IMR-90 (cell line): ENCODE results near the gene CPA4. TPM values are rescaled to one million over a fixed set of nuclear protein-coding genes. Genes with fewer than 3 reads are reported as not detected.

ENCODE experiments used
- ATAC-seq: fragments of 200-7000 bp; cut with Tn5 transposase; 2 replicates; pipeline ENCODE4 v1.9.1; 2020; ENCODE audit warnings: low read depth, mild to moderate bottlenecking, moderate library complexity
- BruUV-seq: library from RNA; stranded (reverse); fragments of 400-500 nt; replicated peaks from 2 replicates; lab custom pipeline; 2021; lab: Mats Ljungman, UMichigan
- CTCF ChIA-PET: fragments of 300-600 bp; formaldehyde crosslinking; extraction: SDS; loops from one replicate; lab custom pipeline; 2021; ENCODE audit warnings: antibody characterized with exemption; lab: Yijun Ruan, JAX
- POLR2A ChIA-PET: fragments of 300-600 bp; sonication (Branson Sonifier 250); formaldehyde crosslinking; loops from one replicate; lab custom pipeline; 2022; ENCODE audit warnings: antibody characterized with exemption; ENCODE audit not compliant: unreplicated experiment; lab: Charles Lee
- DNase-seq: peaks from one replicate; pipeline ENCODE4 v3.0.0; 2013
- H2AFZ ChIP-seq: replicated peaks from 2 replicates; pipeline ENCODE3; 2013; ENCODE audit warnings: low read length, mild to moderate bottlenecking; ENCODE audit not compliant: poor library complexity
- H2AK5ac ChIP-seq: 2 replicates; pipeline ENCODE4 v1.6.1; 2013; ENCODE audit warnings: low read depth, low read length, inconsistent platforms
- H2AK9ac ChIP-seq: replicated peaks from 2 replicates; pipeline ENCODE3; 2013; ENCODE audit warnings: mild to moderate bottlenecking, low read depth, low read length, moderate library complexity; ENCODE audit not compliant: poor library complexity
- H2BK120ac ChIP-seq: 2 replicates; pipeline ENCODE4 v1.6.1; 2013; ENCODE audit warnings: low read depth, low read length, inconsistent platforms
- H2BK15ac ChIP-seq: 3 replicates; pipeline ENCODE4 v1.6.1; 2013; ENCODE audit warnings: low read depth, low read length, inconsistent platforms
- H2BK20ac ChIP-seq: 2 replicates; pipeline ENCODE4 v1.6.1; 2013; ENCODE audit warnings: low read depth, mild to moderate bottlenecking, inconsistent platforms, low read length, moderate library complexity
- H2BK5ac ChIP-seq: 2 replicates; pipeline ENCODE4 v1.6.1; 2013; ENCODE audit warnings: mild to moderate bottlenecking, low read depth, low read length, inconsistent platforms; ENCODE audit not compliant: poor library complexity, severe bottlenecking
- H3K14ac ChIP-seq: replicated peaks from 2 replicates; pipeline ENCODE4 v1.6.1; 2013; ENCODE audit warnings: low read depth, low read length, inconsistent platforms
- H3K18ac ChIP-seq: 2 replicates; pipeline ENCODE4 v1.6.1; 2013; ENCODE audit warnings: low read depth, low read length, control low read depth
- H3K23ac ChIP-seq: 2 replicates; pipeline ENCODE4 v1.6.1; 2013; ENCODE audit warnings: low read depth, low read length, inconsistent platforms
- H3K27ac ChIP-seq: 2 replicates; pipeline ENCODE4 v1.5.1; 2013; ENCODE audit warnings: mild to moderate bottlenecking, control low read depth, low read length; ENCODE audit not compliant: insufficient read depth
- H3K27me3 ChIP-seq: 2 replicates; pipeline ENCODE4 v1.6.1; 2013; ENCODE audit warnings: low read length; ENCODE audit not compliant: control insufficient read depth, insufficient read depth
- H3K36me3 ChIP-seq: 2 replicates; pipeline ENCODE4 v1.6.1; 2013; ENCODE audit warnings: low read length, mixed read lengths; ENCODE audit not compliant: control insufficient read depth, insufficient read depth
- H3K4ac ChIP-seq: 2 replicates; pipeline ENCODE4 v1.6.1; 2013; ENCODE audit warnings: low read depth, low read length, inconsistent platforms
- H3K4me1 ChIP-seq: 2 replicates; pipeline ENCODE4 v1.6.1; 2013; ENCODE audit warnings: low read length, mixed read lengths; ENCODE audit not compliant: control insufficient read depth, insufficient read depth
- H3K4me2 ChIP-seq: 2 replicates; pipeline ENCODE4 v1.6.1; 2013; ENCODE audit warnings: low read depth, mild to moderate bottlenecking, control low read depth, low read length, moderate library complexity
- H3K4me3 ChIP-seq: 2 replicates; pipeline ENCODE4 v1.5.1; 2013; ENCODE audit warnings: low read depth, mild to moderate bottlenecking, control low read depth, low read length, moderate library complexity; ENCODE audit not compliant: insufficient read depth
- H3K56ac ChIP-seq: 2 replicates; pipeline ENCODE4 v1.6.1; 2013; ENCODE audit warnings: low read length, inconsistent platforms; ENCODE audit not compliant: insufficient read depth; ENCODE audit errors: extremely low read depth
- H3K79me1 ChIP-seq, 2 experiments: 2 replicates each; pipeline ENCODE4 v1.6.1; 2013; ENCODE audit warnings: low read length in 2 of 2, inconsistent platforms in 1 of 2, low read depth in 1 of 2
- H3K9ac ChIP-seq: 2 replicates; pipeline ENCODE4 v1.6.1; 2013; ENCODE audit warnings: low read depth, low read length, control low read depth
- H3K9me1 ChIP-seq: 2 replicates; pipeline ENCODE4 v1.6.1; 2013; ENCODE audit warnings: low read length, inconsistent platforms; ENCODE audit not compliant: insufficient read depth
- H3K9me3 ChIP-seq: 2 replicates; pipeline ENCODE4 v1.6.1; 2013; ENCODE audit warnings: low read length; ENCODE audit not compliant: control insufficient read depth, insufficient read depth
- H4K20me1 ChIP-seq: 2 replicates; pipeline ENCODE4 v1.6.1; 2013; ENCODE audit warnings: low read length, inconsistent platforms; ENCODE audit not compliant: insufficient read depth
- H4K5ac ChIP-seq: 2 replicates; pipeline ENCODE4 v1.6.1; 2013; ENCODE audit warnings: mild to moderate bottlenecking, low read depth, low read length, control low read depth
- H4K8ac ChIP-seq, 2 experiments: 2 replicates each; pipeline ENCODE4 v1.6.1; 2013; ENCODE audit warnings: low read depth in 2 of 2, low read length in 2 of 2, control low read depth in 1 of 2, inconsistent platforms in 1 of 2
- H4K91ac ChIP-seq: 2 replicates; pipeline ENCODE4 v1.6.1; 2013; ENCODE audit warnings: low read depth, low read length, inconsistent platforms; ENCODE audit not compliant: insufficient read depth
- BHLHE40 ChIP-seq: fragments of 150-350 bp; IDR thresholded peaks from 2 replicates; pipeline ENCODE4 v1.6.1; 2016; ENCODE audit warnings: mild to moderate bottlenecking, low read depth, low read length
- CEBPB ChIP-seq: IDR thresholded peaks from 2 replicates; pipeline ENCODE4 v1.6.1; 2012; ENCODE audit warnings: low read depth, low read length, improper control_type of control experiment
- CHD1 ChIP-seq: IDR thresholded peaks from 2 replicates; pipeline ENCODE4 v1.6.1; 2012; ENCODE audit warnings: low read depth, low read length, improper control_type of control experiment
- CTCF ChIP-seq: conservative IDR thresholded peaks from 2 replicates; pipeline ENCODE4 v1.5.1; 2012; ENCODE audit warnings: mild to moderate bottlenecking, low read depth, low read length, improper control_type of control experiment
- ELK1 ChIP-seq: fragments of 150-350 bp; IDR thresholded peaks from 2 replicates; pipeline ENCODE4 v1.6.1; 2016; ENCODE audit warnings: low read depth, mild to moderate bottlenecking, low read length, moderate library complexity, borderline replicate concordance
- FOS ChIP-seq: fragments of 150-350 bp; IDR thresholded peaks from 2 replicates; pipeline ENCODE4 v1.6.1; 2016; ENCODE audit warnings: low read depth, low read length
- MAFK ChIP-seq: IDR thresholded peaks from 2 replicates; pipeline ENCODE4 v1.6.1; 2012; ENCODE audit warnings: low read depth, low read length, improper control_type of control experiment
- MAZ ChIP-seq: IDR thresholded peaks from 2 replicates; pipeline ENCODE4 v1.6.1; 2012; ENCODE audit warnings: low read depth, mild to moderate bottlenecking, low read length, improper control_type of control experiment, moderate library complexity, borderline replicate concordance
- MXI1 ChIP-seq: IDR thresholded peaks from 2 replicates; pipeline ENCODE4 v1.6.1; 2012; ENCODE audit warnings: low read depth, mild to moderate bottlenecking, low read length, moderate library complexity, borderline replicate concordance
- NFE2L2 ChIP-seq: fragments of 150-350 bp; IDR thresholded peaks from 2 replicates; pipeline ENCODE4 v1.6.1; 2016; ENCODE audit warnings: low read depth, mild to moderate bottlenecking, low read length
- POLR2A ChIP-seq: IDR thresholded peaks from 2 replicates; pipeline ENCODE4 v1.6.1; 2012; ENCODE audit warnings: mild to moderate bottlenecking, low read depth, low read length
- RAD21 ChIP-seq: IDR thresholded peaks from 2 replicates; pipeline ENCODE4 v1.6.1; 2012; ENCODE audit warnings: low read length, improper control_type of control experiment
- RCOR1 ChIP-seq: IDR thresholded peaks from 2 replicates; pipeline ENCODE4 v1.6.1; 2012; ENCODE audit warnings: mild to moderate bottlenecking, low read length, improper control_type of control experiment; ENCODE audit not compliant: insufficient replicate concordance
- RFX5 ChIP-seq: IDR thresholded peaks from 2 replicates; pipeline ENCODE4 v1.8.0; 2012; ENCODE audit warnings: low read depth, mild to moderate bottlenecking, low read length, moderate library complexity
- SMC3 ChIP-seq: fragments of 150-350 bp; IDR thresholded peaks from 2 replicates; pipeline ENCODE4 v1.6.1; 2016; ENCODE audit warnings: low read depth, mild to moderate bottlenecking, antibody characterized with exemption, low read length, moderate library complexity
- USF2 ChIP-seq: fragments of 150-350 bp; IDR thresholded peaks from 2 replicates; pipeline ENCODE4 v1.6.1; 2017; ENCODE audit warnings: mild to moderate bottlenecking, antibody characterized with exemption, low read length, low read depth
- WGBS, 2 experiments: methylation state at CpG; one replicate each; pipeline versions ENCODE4 v1.1.5 to v1.1.7; 2013; ENCODE audit warnings: missing lambda C conversion rate in 2 of 2; ENCODE audit not compliant: insufficient read length in 1 of 2; ENCODE audit errors: extremely low coverage in 2 of 2; 5-methylcytosine and 5-hydroxymethylcytosine counted together
- dilution Hi-C: fragments of 300-500 bp; cut with HindIII; formaldehyde crosslinking; loops from one replicate; pipeline ENCODE4 v1.14.3; 2018; ENCODE audit warnings: low sequenced_read_pairs; ENCODE audit not compliant: unreplicated experiment
- in situ Hi-C: fragments of 300-500 bp; cut with MboI; formaldehyde crosslinking; loops from 3 replicates; pipeline ENCODE4 v1.14.3; 2019; ENCODE audit warnings: low sequenced_read_pairs, inconsistent platforms, mixed read lengths
- intact Hi-C: fragments of 100-400 bp; cut with micrococcal nuclease; formaldehyde crosslinking; loops from 2 replicates; pipeline ENCODE4 v1.10.0; 2022
- polyA plus RNA-seq, 3 experiments: library from polyadenylated mRNA; depleted of rRNA; stranded (reverse); fragments of >200 nt; gene quantifications; 2 replicates each; pipeline ENCODE4 v1.2.3, GENCODE V29; 2012; ENCODE audit warnings: low replicate concordance in 1 of 3
- total RNA-seq: library from RNA; depleted of rRNA; stranded (reverse); fragments of >200 nt; gene quantifications from 2 replicates; pipeline ENCODE4 v1.2.3, GENCODE V29; 2012

CPA4 gene
- total and polyA plus RNA-seq, 2 of the 4 experiments (the other 2 are of a cell fraction), result 316 to 365 TPM

- in situ Hi-C loops (no loop called here), dilution Hi-C loops (no loop called here), intact Hi-C loops (loop anchor here (2.0 kb wide), 1 partner anchor 63 kb away; no protein-coding TSS in a partner anchor)
- TF ChIP-seq FOS, result no peak
- TF ChIP-seq RCOR1, result no peak
- TF ChIP-seq CHD1, result no peak
- TF ChIP-seq POLR2A, result no peak
- TF ChIP-seq MAZ, result no peak
- no peak for TF ChIP-seq CEBPB
- no peak for TF ChIP-seq CTCF
- no peak for TF ChIP-seq MAFK
- no peak for TF ChIP-seq RAD21
- TF ChIP-seq NFE2L2, result no peak
- no peak for TF ChIP-seq RFX5
- no peak for TF ChIP-seq MXI1
- no peak for TF ChIP-seq ELK1
- TF ChIP-seq SMC3, result no peak
- TF ChIP-seq USF2, result no peak
- TF ChIP-seq BHLHE40, result no peak
- POLR2A ChIA-PET, result interaction anchor here (0.7 to 1.5 kb wide), 2 partner anchors 10 to 20 kb away, joined by 3 to 5 read pairs; no protein-coding TSS in a partner anchor
- Histone ChIP-seq H3K4me1 (peaks cover 14% of the 10 kb centered on the region), H3K27me3 (no peaks in the 10 kb centered on the region), H3K9me1 (peaks cover 25% of the 10 kb centered on the region), H2AFZ (no peak overlapping the region), H2AK9ac (peak overlapping the region; percentile 86), H3K4me3 (no peak overlapping the region), H4K91ac (peak overlapping the region; percentile 87), H4K8ac (peak overlapping the region; percentile 64 to 88), H3K9ac (no peak overlapping the region), H3K14ac (peak overlapping the region; percentile 91), H2AK5ac (peak overlapping the region; percentile 98), H3K18ac (peak overlapping the region; percentile 88; the same call in 1 of the 2 replicates), H2BK5ac (peak overlapping the region; percentile 90), H3K79me1 (peaks cover 5 to 10% of the 10 kb centered on the region in 2 experiments; a peak in 2 of 4 replicates), H3K56ac (peak overlapping the region; percentile 71; the same call in 1 of the 2 replicates), H3K36me3 (no peaks in the 10 kb centered on the region), H2BK120ac (peak overlapping the region; percentile 98), H3K9me3 (no peaks in the 10 kb centered on the region), H2BK20ac (peak overlapping the region; percentile 99), H3K23ac (peak overlapping the region; percentile 92), H4K5ac (peak overlapping the region; percentile 69; the same call in 1 of the 2 replicates), H3K4me2 (peak overlapping the region; percentile 60; the same call in 1 of the 2 replicates), H2BK15ac (peak overlapping the region; percentile 91; the same call in 2 of the 3 replicates), H3K27ac (peak overlapping the region; percentile 53; the same call in 1 of the 2 replicates), H4K20me1 (no peaks in the 10 kb centered on the region), H3K4ac (peak overlapping the region; percentile 96)
- no TSS peak for BruUV-seq
- WGBS, 2 experiments, result 100% methylated on average over 5 of the region's 8 CpGs; no CpG with 5 or more reads in 1 of the 2 experiments
- DNase-seq (no peak), ATAC-seq (no peak)
- CTCF ChIA-PET, result interaction anchor here (0.7 to 1.3 kb wide), 2 partner anchors 15 to 198 kb away, joined by 3 read pairs; no protein-coding TSS in a partner anchor
Measured at GRCh38 chr7:130293521-130293920, 560 bp downstream of the CPA4 start.
